ENCODE data around the gene OR4K14. TPM values are rescaled to one million over a fixed set of nuclear protein-coding genes. Genes with fewer than 3 reads are reported as not detected.

Gene OR4K14
- total RNA-seq, 1 experiment from 2014 or later: not detected

- no peaks in the 10 kb centered on the region for H3K9me3 Mint-ChIP-seq (ENCODE audit: unreplicated experiment)
- DNase-seq: no peak
- POLR2A ChIA-PET: no interaction called here
- BruUV-seq (replicated peaks): no TSS peak
- intact Hi-C loops (cut with micrococcal nuclease; ENCODE audit: unreplicated experiment): no loop called here
- H3K4me1 Mint-ChIP-seq (ENCODE audit: low read depth, unreplicated experiment): no peaks in the 10 kb centered on the region
- Histone ChIP-seq H3K27me3 (replicated peaks; ENCODE audit: control insufficient read depth, insufficient read depth, low read length) (no peaks in the 10 kb centered on the region; the same call in 1 of the 2 replicates), H3K36me3 (ENCODE audit: control insufficient read depth, insufficient read depth, low read length) (no peaks in the 10 kb centered on the region), H3K4me3 (ENCODE audit: low read depth, low read length) (no peak overlapping the region), H3K4me1 (no peaks in the 10 kb centered on the region), H3K9me3 (no peaks in the 10 kb centered on the region)
- CTCF ChIA-PET: no interaction called here
- H3K4me3 Mint-ChIP-seq (ENCODE audit: unreplicated experiment): no peak overlapping the region
- TF ChIP-seq CTCF (IDR thresholded peaks at IDR 0.05; ENCODE audit: insufficient read depth in 1 of 2, low read depth in 1 of 2, low read length in 1 of 2, severe bottlenecking in 1 of 2, unreplicated experiment in 1 of 2): no peak
- peaks cover 3% of the 10 kb centered on the region for H3K27me3 Mint-ChIP-seq (ENCODE audit: insufficient read depth, unreplicated experiment)
- H3K36me3 Mint-ChIP-seq (ENCODE audit: insufficient read depth, unreplicated experiment): no peaks in the 10 kb centered on the region
- no peak overlapping the region for H3K27ac Mint-ChIP-seq (ENCODE audit: unreplicated experiment)
These were observed 25.1 kb upstream of the OR4K14 start for GRCh38 chr14:20044243-20044642.

GRCh38 chr14:20035938-20036337, 16.8 kb upstream of the OR4K14 start, which contains the start of gene OR4K13:
OR4K13 (minus strand) TSS chr14:20036038; CDS start chr14:20034758, 1,280 bp downstream.
- Mint-ChIP-seq H3K4me3 (ENCODE audit: unreplicated experiment) (no peak within 1 kb of the TSS), H3K36me3 (ENCODE audit: insufficient read depth, unreplicated experiment) (no peaks in the 10 kb centered on the region), H3K27ac (ENCODE audit: unreplicated experiment) (no peak within 1 kb of the TSS), H3K27me3 (ENCODE audit: insufficient read depth, unreplicated experiment) (peaks cover 4% of the 10 kb centered on the region), H3K9me3 (ENCODE audit: unreplicated experiment) (no peaks in the 10 kb centered on the region), H3K4me1 (ENCODE audit: low read depth, unreplicated experiment) (no peaks in the 10 kb centered on the region)
- ChIA-PET POLR2A (no interaction called here), CTCF (no interaction called here)
- H3K27me3 ChIP-seq (replicated peaks; ENCODE audit: control insufficient read depth, insufficient read depth, low read length): no peaks in the 10 kb centered on the region
- no peaks in the 10 kb centered on the region for H3K36me3 ChIP-seq (ENCODE audit: control insufficient read depth, insufficient read depth, low read length)
- no peak for TF ChIP-seq CTCF (IDR thresholded peaks at IDR 0.05; ENCODE audit: insufficient read depth in 1 of 2, low read depth in 1 of 2, low read length in 1 of 2, severe bottlenecking in 1 of 2, unreplicated experiment in 1 of 2)
- no peaks in the 10 kb centered on the region for H3K9me3 ChIP-seq
- H3K4me1 ChIP-seq: no peaks in the 10 kb centered on the region
- intact Hi-C loops (cut with micrococcal nuclease; ENCODE audit: unreplicated experiment): no loop called here
- H3K4me3 ChIP-seq (ENCODE audit: low read depth, low read length): no peak within 1 kb of the TSS
- no peak for DNase-seq
- BruUV-seq (replicated peaks): no TSS peak

- ChIA-PET POLR2A (no interaction called here), CTCF (no interaction called here)
- H3K36me3 ChIP-seq (ENCODE audit: control insufficient read depth, insufficient read depth, low read length): no peaks in the 10 kb centered on the region
- H3K4me3 ChIP-seq (ENCODE audit: low read depth, low read length): no peak overlapping the region
- intact Hi-C loops (cut with micrococcal nuclease; ENCODE audit: unreplicated experiment): no loop called here
- H3K27ac Mint-ChIP-seq (ENCODE audit: unreplicated experiment): no peak overlapping the region
- no peak overlapping the region for H3K4me3 Mint-ChIP-seq (ENCODE audit: unreplicated experiment)
- H3K9me3 Mint-ChIP-seq (ENCODE audit: unreplicated experiment): no peaks in the 10 kb centered on the region
- no peaks in the 10 kb centered on the region for H3K9me3 ChIP-seq
- BruUV-seq (replicated peaks): no TSS peak
- TF ChIP-seq CTCF (IDR thresholded peaks at IDR 0.05; ENCODE audit: insufficient read depth in 1 of 2, low read depth in 1 of 2, low read length in 1 of 2, severe bottlenecking in 1 of 2, unreplicated experiment in 1 of 2): no peak
- H3K27me3 Mint-ChIP-seq (ENCODE audit: insufficient read depth, unreplicated experiment): peaks cover 4% of the 10 kb centered on the region
- H3K27me3 ChIP-seq (replicated peaks; ENCODE audit: control insufficient read depth, insufficient read depth, low read length): no peaks in the 10 kb centered on the region
- no peaks in the 10 kb centered on the region for H3K4me1 Mint-ChIP-seq (ENCODE audit: low read depth, unreplicated experiment)
- H3K36me3 Mint-ChIP-seq (ENCODE audit: insufficient read depth, unreplicated experiment): no peaks in the 10 kb centered on the region
- no peaks in the 10 kb centered on the region for H3K4me1 ChIP-seq
- no peak for DNase-seq
These were observed 16.3 kb upstream of the OR4K14 start for GRCh38 chr14:20035449-20035848.
